HepG2 (cell line): ENCODE data around the gene ADAMTS17. TPM values are rescaled to one million over a fixed set of nuclear protein-coding genes. Genes with fewer than 3 reads are reported as not detected.

Experiments
- ATAC-seq: fragments of 200-7000 bp; cut with Tn5 transposase; 3 replicates; pipeline ENCODE4 v1.9.1; 2020; ENCODE audit warnings: mild to moderate bottlenecking, moderate library complexity
- BruUV-seq: library from RNA; stranded (reverse); fragments of 400-500 nt; replicated peaks from 2 replicates; lab custom pipeline; 2021; lab: Mats Ljungman, UMichigan
- CTCF ChIA-PET: fragments of 300-600 bp; formaldehyde crosslinking; extraction: SDS; loops from one replicate; lab custom pipeline; 2021; ENCODE audit warnings: low total read pairs, inconsistent platforms, low intra/inter-chr PET ratio; lab: Yijun Ruan, JAX
- POLR2A ChIA-PET: fragments of 350-600 bp; sonication (Branson Sonifier 250); formaldehyde crosslinking; loops from one replicate; lab custom pipeline; 2020; ENCODE audit warnings: antibody characterized with exemption, inconsistent platforms; lab: Yijun Ruan, JAX
- DNase-seq: peaks from one replicate; pipeline ENCODE4 v3.0.0-alpha.2; 2015; ENCODE audit warnings: low spot score
- FAIRE-seq: peaks from 3 replicates; lab custom pipeline; 2011; peaks lifted over from hg19 to GRCh38; lab: Jason Lieb, UNC
- H2AFZ ChIP-seq: one replicate; pipeline ENCODE4 v1.6.1; 2011; ENCODE audit warnings: low read length, inconsistent platforms
- H3K27ac ChIP-seq: fragments of 300-600 bp; 3 replicates; pipeline ENCODE4 v1.8.0; 2011; ENCODE audit warnings: mixed run types, mild to moderate bottlenecking, mixed read lengths, low read length, inconsistent platforms; ENCODE audit not compliant: insufficient read depth; ENCODE audit errors: extremely low read length
- H3K27me3 ChIP-seq, 2 experiments: fragments of 200-600 bp in 1 of 2; 2 replicates in 1 of 2; 3 replicates in 1 of 2; pipeline versions ENCODE4 v1.6.0 to v1.8.0; 2011; ENCODE audit warnings: low read length in 2 of 2, mild to moderate bottlenecking in 2 of 2, moderate library complexity in 2 of 2, inconsistent platforms in 1 of 2; ENCODE audit not compliant: insufficient read depth in 2 of 2, control insufficient read depth in 1 of 2
- H3K36me3 ChIP-seq, 2 experiments: fragments of 200-600 bp in 1 of 2; replicated peaks in 1 of 2; 2 replicates in 1 of 2; 3 replicates in 1 of 2; pipeline versions ENCODE4 v1.5.1 to v1.8.0; 2011; ENCODE audit warnings: low read length in 2 of 2, inconsistent platforms in 1 of 2; ENCODE audit not compliant: insufficient read depth in 2 of 2, control insufficient read depth in 1 of 2
- H3K4me1 ChIP-seq: 2 replicates; pipeline ENCODE4 v1.5.1; 2012; ENCODE audit warnings: low read length, inconsistent platforms; ENCODE audit not compliant: insufficient read depth
- H3K4me2 ChIP-seq: 2 replicates; pipeline ENCODE4 v1.6.0; 2011; ENCODE audit warnings: low read depth, low read length, inconsistent platforms
- H3K4me3 ChIP-seq, 3 experiments: fragments of 200-600 bp in 1 of 3; sonication (generic), shearing (Covaris generic) in 1 of 3; replicated peaks in 1 of 3; 2 replicates each; pipeline ENCODE4 v1.5.1; 2011 to 2016; ENCODE audit warnings: low read length in 3 of 3, inconsistent platforms in 2 of 3, low read depth in 2 of 3, mild to moderate bottlenecking in 2 of 3, control low read depth in 1 of 3, mixed read lengths in 1 of 3; ENCODE audit not compliant: insufficient read depth in 1 of 3
- H3K79me2 ChIP-seq: one replicate; pipeline ENCODE4 v1.6.1; 2011; ENCODE audit warnings: low read length, inconsistent platforms; ENCODE audit not compliant: insufficient read depth
- H3K9ac ChIP-seq: 2 replicates; pipeline ENCODE4 v1.6.0; 2011; ENCODE audit warnings: mild to moderate bottlenecking, low read depth, low read length, inconsistent platforms; ENCODE audit not compliant: insufficient read depth
- H3K9me3 ChIP-seq: 2 replicates; pipeline ENCODE4 v1.5.1; 2012; ENCODE audit warnings: mild to moderate bottlenecking, low read length
- H4K20me1 ChIP-seq: 2 replicates; pipeline ENCODE4 v1.6.0; 2011; ENCODE audit warnings: inconsistent platforms, mild to moderate bottlenecking, low read length, moderate library complexity; ENCODE audit not compliant: insufficient read depth
- CBX5 ChIP-seq: sonication (generic); formaldehyde crosslinking; IDR thresholded peaks from 2 replicates; pipeline ENCODE4 v1.4.0; 2020; ENCODE audit warnings: missing genetic modification reagents, borderline replicate concordance
- GLI4 ChIP-seq: sonication (generic); formaldehyde crosslinking; IDR thresholded peaks from 2 replicates; pipeline ENCODE4 v1.5.1; 2020; ENCODE audit warnings: missing genetic modification reagents, mild to moderate bottlenecking, moderate library complexity, borderline replicate concordance
- HES4 ChIP-seq: sonication (generic); formaldehyde crosslinking; IDR thresholded peaks from 2 replicates; pipeline ENCODE4 v1.9.0; 2021; ENCODE audit warnings: mild to moderate bottlenecking, missing genetic modification reagents, borderline replicate concordance
- NR2F6 ChIP-seq, 2 experiments: IDR thresholded peaks; 2 replicates each; pipeline ENCODE4 v1.6.1; 2016; ENCODE audit warnings: antibody characterized with exemption in 1 of 2, mild to moderate bottlenecking in 1 of 2
- SMAD3 ChIP-seq: sonication (generic); formaldehyde crosslinking; IDR thresholded peaks from 2 replicates; pipeline ENCODE4 v1.4.0; 2020; ENCODE audit warnings: missing genetic modification reagents
- SOX13 ChIP-seq, 3 experiments: fragments of 450-650 bp in 1 of 3; sonication (generic) in 1 of 3; formaldehyde crosslinking in 1 of 3; IDR thresholded peaks in 2 of 3; conservative IDR thresholded peaks in 1 of 3; 2 replicates each; pipeline versions ENCODE4 v1.5.0 to v1.6.1; 2016 to 2020; ENCODE audit warnings: antibody characterized with exemption in 1 of 3, mild to moderate bottlenecking in 1 of 3, missing compliant biosample characterization in 1 of 3, missing genetic modification reagents in 1 of 3, moderate library complexity in 1 of 3
- SUZ12 ChIP-seq: fragments of 150-350 bp; IDR thresholded peaks from 2 replicates; pipeline ENCODE4 v1.6.1; 2014; ENCODE audit warnings: low read depth, low read length
- ZNF614 ChIP-seq: IDR thresholded peaks from 2 replicates; pipeline ENCODE4 v1.6.1; 2018; ENCODE audit warnings: missing biosample characterization, missing genetic modification reagents, inconsistent platforms, borderline replicate concordance
- ZNF780A ChIP-seq: sonication (generic); formaldehyde crosslinking; IDR thresholded peaks from 2 replicates; pipeline ENCODE4 v1.8.0; 2022; ENCODE audit warnings: mild to moderate bottlenecking, missing genetic modification reagents, moderate library complexity
- ZSCAN29 ChIP-seq: sonication (generic); formaldehyde crosslinking; conservative IDR thresholded peaks from 2 replicates; pipeline ENCODE4 v1.4.0; 2020; ENCODE audit warnings: mild to moderate bottlenecking, missing genetic modification reagents
- WGBS: methylation state at CpG from one replicate; pipeline ENCODE4 v1.1.6; 2017; ENCODE audit warnings: low lambda C conversion rate; 5-methylcytosine and 5-hydroxymethylcytosine counted together
- in situ Hi-C: cut with HindIII; loops from 2 replicates; pipeline ENCODE4 v1.10.0; 2017; ENCODE audit warnings: low pct_unique_long_range_greater_than_20kb; ENCODE audit not compliant: extremely low pct_ligation_motif_present
- intact Hi-C: fragments of 100-400 bp; cut with micrococcal nuclease; formaldehyde crosslinking; loops from one replicate; pipeline ENCODE4 v1.10.0; 2022; ENCODE audit not compliant: unreplicated experiment
- polyA plus RNA-seq, 8 experiments: library from polyadenylated mRNA; depleted of rRNA in 3 of 8; stranded (reverse) in 7 of 8; unstranded in 1 of 8; fragments of >200 nt; fragmentation: Illumina TruSeq in 4 of 8; extraction: Trizol in 4 of 8; gene quantifications; 2 replicates each; pipeline versions ENCODE4 v1.2.1 to v1.2.3, GENCODE V29; 2011 to 2016; ENCODE audit warnings: low read depth in 4 of 8, missing spikeins in 1 of 8, mixed read lengths in 1 of 8; ENCODE audit not compliant: insufficient read depth in 1 of 8
- total RNA-seq, 5 experiments: library from RNA; depleted of rRNA; stranded (reverse); fragments of >200 nt; fragmentation: Illumina TruSeq; extraction: Trizol; gene quantifications; 2 replicates each; pipeline ENCODE4 v1.2.3, GENCODE V29; 2016; ENCODE audit warnings: low read depth in 1 of 5
- TF ChIP-seq, protein P1 (sequence below): sonication (generic); formaldehyde crosslinking; IDR thresholded peaks from 2 replicates; pipeline ENCODE4 v1.8.0; 2022; ENCODE audit warnings: mild to moderate bottlenecking, missing genetic modification reagents; ENCODE audit not compliant: insufficient replicate concordance
- TF ChIP-seq, protein P2 (sequence below): sonication (generic); formaldehyde crosslinking; IDR thresholded peaks from 2 replicates; pipeline ENCODE4 v1.4.0; 2020; ENCODE audit warnings: missing genetic modification reagents, borderline replicate concordance
- TF ChIP-seq, protein P3 (sequence below): sonication (generic); formaldehyde crosslinking; IDR thresholded peaks from 2 replicates; pipeline ENCODE4 v1.4.0; 2020; ENCODE audit warnings: mild to moderate bottlenecking, missing genetic modification reagents
- TF ChIP-seq, protein P4 (sequence below): sonication (generic); formaldehyde crosslinking; conservative IDR thresholded peaks from 2 replicates; pipeline ENCODE4 v1.8.1; 2023; ENCODE audit warnings: missing genetic modification reagents

Gene ADAMTS17
- total and polyA plus RNA-seq, 2 of the 13 experiments (the other 11 are each of a cell fraction or from before 2014, with no cell fraction given), result 0.02 to 0.04 TPM

DNA sequence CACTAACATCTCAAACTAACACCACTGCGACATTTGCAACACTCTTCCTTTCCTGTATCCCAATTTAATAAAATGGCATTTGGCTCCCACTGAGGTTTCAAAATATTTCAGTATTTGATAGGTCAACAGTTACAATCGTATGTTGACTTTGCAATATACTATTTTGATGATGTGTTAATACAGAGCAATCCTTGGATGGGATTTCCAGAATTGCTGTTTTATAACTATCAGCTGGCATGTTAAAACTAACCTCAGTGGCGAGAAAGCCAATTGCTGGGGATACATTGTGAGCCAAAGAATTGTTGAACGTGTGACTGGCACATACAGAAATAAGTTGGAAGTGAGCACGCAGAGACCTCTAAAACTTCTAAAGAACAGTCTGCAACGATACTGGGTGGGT is 382.4 kb downstream of the ADAMTS17 start:
- ATAC-seq (no peak), FAIRE-seq (no peak), DNase-seq (no peak)
- Histone ChIP-seq H3K4me1 (no peaks in the 10 kb centered on the region), H3K27me3 (no peaks in the 10 kb centered on the region; a peak in 1 of 5 replicates), H3K4me2 (no peak overlapping the region), H3K9me3 (no peaks in the 10 kb centered on the region), H4K20me1 (no peaks in the 10 kb centered on the region), H3K79me2 (no peaks in the 10 kb centered on the region), H3K4me3 (no peak overlapping the region), H3K27ac (no peak overlapping the region), H2AFZ (no peak overlapping the region), H3K36me3 (no peaks in the 10 kb centered on the region), H3K9ac (no peak overlapping the region)
- CTCF ChIA-PET, result no interaction called here
- intact Hi-C loops (no loop called here), in situ Hi-C loops (no loop called here)
- no TSS peak for BruUV-seq
- WGBS, result 18% methylated on average over 6 of the region's 6 CpGs
- POLR2A ChIA-PET, result no interaction called here
- TF ChIP-seq CBX5 (CRISPR knock-in tag) (no peak), HES4 (CRISPR knock-in tag) (no peak), ZNF780A (CRISPR knock-in tag) (no peak), SUZ12 (no peak), SMAD3 (CRISPR knock-in tag) (no peak), NR2F6 (IDR thresholded peaks at IDR 0.05) (no peak), NR2F6 (CRISPR knock-in tag; IDR thresholded peaks at IDR 0.05) (no peak), ZSCAN29 (CRISPR knock-in tag) (no peak), GLI4 (no peak), ZNF614 (CRISPR knock-in tag) (no peak), SOX13 (IDR thresholded peaks at IDR 0.05) (no peak), SOX13 (CRISPR knock-in tag; conservative IDR thresholded peaks at IDR 0.05 in 1 of 2, IDR thresholded peaks at IDR 0.05 in 1 of 2) (no peak)
- TF ChIP-seq, protein P1, sequence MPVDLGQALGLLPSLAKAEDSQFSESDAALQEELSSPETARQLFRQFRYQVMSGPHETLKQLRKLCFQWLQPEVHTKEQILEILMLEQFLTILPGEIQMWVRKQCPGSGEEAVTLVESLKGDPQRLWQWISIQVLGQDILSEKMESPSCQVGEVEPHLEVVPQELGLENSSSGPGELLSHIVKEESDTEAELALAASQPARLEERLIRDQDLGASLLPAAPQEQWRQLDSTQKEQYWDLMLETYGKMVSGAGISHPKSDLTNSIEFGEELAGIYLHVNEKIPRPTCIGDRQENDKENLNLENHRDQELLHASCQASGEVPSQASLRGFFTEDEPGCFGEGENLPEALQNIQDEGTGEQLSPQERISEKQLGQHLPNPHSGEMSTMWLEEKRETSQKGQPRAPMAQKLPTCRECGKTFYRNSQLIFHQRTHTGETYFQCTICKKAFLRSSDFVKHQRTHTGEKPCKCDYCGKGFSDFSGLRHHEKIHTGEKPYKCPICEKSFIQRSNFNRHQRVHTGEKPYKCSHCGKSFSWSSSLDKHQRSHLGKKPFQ, result no peak
- TF ChIP-seq, protein P2, sequence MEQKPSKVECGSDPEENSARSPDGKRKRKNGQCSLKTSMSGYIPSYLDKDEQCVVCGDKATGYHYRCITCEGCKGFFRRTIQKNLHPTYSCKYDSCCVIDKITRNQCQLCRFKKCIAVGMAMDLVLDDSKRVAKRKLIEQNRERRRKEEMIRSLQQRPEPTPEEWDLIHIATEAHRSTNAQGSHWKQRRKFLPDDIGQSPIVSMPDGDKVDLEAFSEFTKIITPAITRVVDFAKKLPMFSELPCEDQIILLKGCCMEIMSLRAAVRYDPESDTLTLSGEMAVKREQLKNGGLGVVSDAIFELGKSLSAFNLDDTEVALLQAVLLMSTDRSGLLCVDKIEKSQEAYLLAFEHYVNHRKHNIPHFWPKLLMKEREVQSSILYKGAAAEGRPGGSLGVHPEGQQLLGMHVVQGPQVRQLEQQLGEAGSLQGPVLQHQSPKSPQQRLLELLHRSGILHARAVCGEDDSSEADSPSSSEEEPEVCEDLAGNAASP (CRISPR knock-in tag), result no peak
- TF ChIP-seq, protein P3, sequence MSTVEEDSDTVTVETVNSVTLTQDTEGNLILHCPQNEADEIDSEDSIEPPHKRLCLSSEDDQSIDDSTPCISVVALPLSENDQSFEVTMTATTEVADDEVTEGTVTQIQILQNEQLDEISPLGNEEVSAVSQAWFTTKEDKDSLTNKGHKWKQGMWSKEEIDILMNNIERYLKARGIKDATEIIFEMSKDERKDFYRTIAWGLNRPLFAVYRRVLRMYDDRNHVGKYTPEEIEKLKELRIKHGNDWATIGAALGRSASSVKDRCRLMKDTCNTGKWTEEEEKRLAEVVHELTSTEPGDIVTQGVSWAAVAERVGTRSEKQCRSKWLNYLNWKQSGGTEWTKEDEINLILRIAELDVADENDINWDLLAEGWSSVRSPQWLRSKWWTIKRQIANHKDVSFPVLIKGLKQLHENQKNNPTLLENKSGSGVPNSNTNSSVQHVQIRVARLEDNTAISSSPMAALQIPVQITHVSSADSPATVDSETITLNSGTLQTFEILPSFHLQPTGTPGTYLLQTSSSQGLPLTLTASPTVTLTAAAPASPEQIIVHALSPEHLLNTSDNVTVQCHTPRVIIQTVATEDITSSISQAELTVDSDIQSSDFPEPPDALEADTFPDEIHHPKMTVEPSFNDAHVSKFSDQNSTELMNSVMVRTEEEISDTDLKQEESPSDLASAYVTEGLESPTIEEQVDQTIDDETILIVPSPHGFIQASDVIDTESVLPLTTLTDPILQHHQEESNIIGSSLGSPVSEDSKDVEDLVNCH, result no peak
- TF ChIP-seq, protein P4, sequence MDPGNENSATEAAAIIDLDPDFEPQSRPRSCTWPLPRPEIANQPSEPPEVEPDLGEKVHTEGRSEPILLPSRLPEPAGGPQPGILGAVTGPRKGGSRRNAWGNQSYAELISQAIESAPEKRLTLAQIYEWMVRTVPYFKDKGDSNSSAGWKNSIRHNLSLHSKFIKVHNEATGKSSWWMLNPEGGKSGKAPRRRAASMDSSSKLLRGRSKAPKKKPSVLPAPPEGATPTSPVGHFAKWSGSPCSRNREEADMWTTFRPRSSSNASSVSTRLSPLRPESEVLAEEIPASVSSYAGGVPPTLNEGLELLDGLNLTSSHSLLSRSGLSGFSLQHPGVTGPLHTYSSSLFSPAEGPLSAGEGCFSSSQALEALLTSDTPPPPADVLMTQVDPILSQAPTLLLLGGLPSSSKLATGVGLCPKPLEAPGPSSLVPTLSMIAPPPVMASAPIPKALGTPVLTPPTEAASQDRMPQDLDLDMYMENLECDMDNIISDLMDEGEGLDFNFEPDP (CRISPR knock-in tag), result no peak
